Tracheal epithelial cell (primary cell): Measurements from ENCODE around the gene CXCL9. TPM values are rescaled to one million over a fixed set of nuclear protein-coding genes. Genes with fewer than 3 reads are reported as not detected.

Experiments used
- total RNA-seq: library from RNA; depleted of rRNA; stranded (reverse); fragments of >200 nt; gene quantifications from 2 replicates; pipeline ENCODE4 v1.2.1, GENCODE V29; 2014

The CXCL9 gene
- not detected in 2 replicates for total RNA-seq

DNA sequence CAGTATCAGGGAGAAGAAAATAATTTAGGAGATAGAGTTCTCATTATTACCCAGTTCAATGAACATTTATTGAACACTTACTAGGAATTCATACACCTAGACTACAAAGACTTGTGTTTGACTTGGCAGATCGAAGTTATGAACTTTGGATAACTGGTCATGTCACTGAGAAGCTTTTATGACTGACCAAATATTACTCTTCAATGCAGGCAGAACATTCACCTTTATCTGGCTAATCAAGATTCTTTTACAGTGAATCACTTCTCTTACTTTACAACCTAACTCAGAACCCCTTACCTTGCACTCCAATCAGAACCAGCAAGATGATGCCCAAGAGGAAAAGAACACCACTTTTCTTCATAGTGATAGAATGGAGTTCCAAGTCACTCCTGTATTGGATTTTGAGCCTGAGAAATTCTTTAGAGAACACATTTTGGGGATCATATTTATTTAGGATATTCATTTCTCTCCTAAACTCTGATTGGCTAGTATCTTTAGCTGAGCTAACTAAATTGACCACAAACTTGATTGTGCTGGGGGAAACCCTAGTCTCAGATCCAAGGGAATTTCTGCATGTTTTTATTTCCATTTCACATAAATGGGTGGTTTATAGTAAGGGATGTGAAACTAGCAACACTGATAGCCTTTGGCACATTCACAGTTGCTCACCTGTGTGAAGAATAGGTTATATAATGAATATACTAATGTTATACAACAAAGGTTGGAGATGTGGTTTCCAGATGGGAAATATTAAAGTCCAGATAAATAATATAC is at the start of gene CXCL9:
TSS of gene CXCL9 (minus strand) at position 421 of the 774 bp plus-strand sequence. CDS start at position 361, 60 bp downstream.

DNA sequence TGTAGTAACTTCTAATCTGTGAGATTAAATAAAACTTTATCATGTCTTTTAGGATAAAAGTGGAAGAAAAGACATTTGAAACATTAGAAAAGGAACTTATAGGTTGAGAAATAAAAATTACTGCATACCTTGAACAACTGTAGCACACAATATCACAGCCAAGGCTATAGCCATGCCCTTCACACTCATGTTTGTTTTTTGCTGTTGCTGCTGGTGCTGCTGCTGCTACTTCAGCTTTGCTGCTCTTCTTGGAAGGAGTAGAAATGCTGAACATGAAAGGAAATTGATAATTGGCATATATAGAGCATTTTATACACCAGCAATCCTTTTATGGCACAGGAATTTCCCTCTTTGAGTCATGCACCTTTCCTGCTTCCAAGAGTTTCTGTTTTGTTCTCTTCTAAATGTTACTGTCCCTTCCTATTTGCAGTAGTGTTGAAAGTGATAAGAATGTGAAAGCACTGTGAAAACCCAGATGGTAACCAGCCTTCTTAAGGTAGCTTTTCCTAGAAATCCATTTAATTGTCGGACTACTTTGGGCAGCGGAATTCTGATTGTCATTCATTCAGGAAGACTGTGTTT is 28.6 kb upstream of the CXCL9 start, which contains the start of gene CXCL11:
TSS of gene CXCL11 (minus strand) at position 272 of the 582 bp plus-strand sequence. CDS start at position 189, 83 bp downstream.

DNA sequence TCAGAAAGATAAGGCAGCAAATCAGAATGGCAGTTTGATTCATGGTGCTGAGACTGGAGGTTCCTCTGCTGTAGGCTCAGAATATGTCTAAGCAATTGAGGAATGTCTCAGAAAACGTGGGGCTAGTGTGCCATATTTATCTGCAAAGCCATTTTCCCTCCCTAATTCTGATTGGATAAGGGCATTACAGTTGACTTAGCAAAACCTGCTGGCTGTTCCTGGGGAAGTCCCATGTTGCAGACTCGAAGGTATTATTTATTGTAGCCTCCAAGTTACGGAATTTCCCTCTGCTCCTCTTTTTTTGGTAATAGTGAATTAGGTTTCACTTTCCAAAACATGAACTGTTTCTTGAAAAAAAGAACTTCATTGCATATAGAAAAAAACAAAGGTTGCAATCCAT is 16.1 kb upstream of the CXCL9 start, which contains the start of gene CXCL10:
TSS of gene CXCL10 (minus strand) at position 109 of the 400 bp plus-strand sequence. CDS start at position 43, 66 bp downstream.

Other genes with a start within 250 kb of the CXCL9 start
- 0.24 TPM in 1 of 2 replicates, not detected in the other for gene PPEF2, start 105.1 kb downstream of the CXCL9 start, total RNA-seq
- 39.8 and 72.7 TPM in 2 replicates for gene NAAA, start 66.5 kb downstream of the CXCL9 start, total RNA-seq
- gene SDAD1, start 16.6 kb downstream of the CXCL9 start, total RNA-seq, result 32.5 and 49.7 TPM in 2 replicates
- 0.64 and 13.0 TPM in 2 replicates for gene CXCL10, start 16.0 kb upstream of the CXCL9 start, total RNA-seq
- gene CXCL11, start 28.6 kb upstream of the CXCL9 start, total RNA-seq, result 2.2 TPM in 1 of 2 replicates, not detected in the other
- gene ART3, start 67.2 kb upstream of the CXCL9 start, total RNA-seq, result not detected in 2 replicates
- 53.7 and 55.2 TPM in 2 replicates for gene NUP54, start 140.9 kb upstream of the CXCL9 start, total RNA-seq
- 150 and 202 TPM in 2 replicates for gene SCARB2, start 206.3 kb upstream of the CXCL9 start, total RNA-seq
- 1.3 TPM in 1 of 2 replicates, not detected in the other for gene FAM47E, start 244.2 kb upstream of the CXCL9 start, total RNA-seq